HG02678 (cell line): ENCODE measurements around the gene NBPF10.
"Not testable (repeated sequence)": the region's sequence is repeated elsewhere in the genome, so short reads cannot be mapped to it uniquely, and the experiment has no call there.

Experiments
- ATAC-seq: cut with Tn5 transposase; IDR thresholded peaks from one replicate; pipeline ENCODE4 v1.9.1; 2021; ENCODE audit warnings: mild to moderate bottlenecking, moderate library complexity; ENCODE audit not compliant: unreplicated experiment

Gene NBPF10, protein sequence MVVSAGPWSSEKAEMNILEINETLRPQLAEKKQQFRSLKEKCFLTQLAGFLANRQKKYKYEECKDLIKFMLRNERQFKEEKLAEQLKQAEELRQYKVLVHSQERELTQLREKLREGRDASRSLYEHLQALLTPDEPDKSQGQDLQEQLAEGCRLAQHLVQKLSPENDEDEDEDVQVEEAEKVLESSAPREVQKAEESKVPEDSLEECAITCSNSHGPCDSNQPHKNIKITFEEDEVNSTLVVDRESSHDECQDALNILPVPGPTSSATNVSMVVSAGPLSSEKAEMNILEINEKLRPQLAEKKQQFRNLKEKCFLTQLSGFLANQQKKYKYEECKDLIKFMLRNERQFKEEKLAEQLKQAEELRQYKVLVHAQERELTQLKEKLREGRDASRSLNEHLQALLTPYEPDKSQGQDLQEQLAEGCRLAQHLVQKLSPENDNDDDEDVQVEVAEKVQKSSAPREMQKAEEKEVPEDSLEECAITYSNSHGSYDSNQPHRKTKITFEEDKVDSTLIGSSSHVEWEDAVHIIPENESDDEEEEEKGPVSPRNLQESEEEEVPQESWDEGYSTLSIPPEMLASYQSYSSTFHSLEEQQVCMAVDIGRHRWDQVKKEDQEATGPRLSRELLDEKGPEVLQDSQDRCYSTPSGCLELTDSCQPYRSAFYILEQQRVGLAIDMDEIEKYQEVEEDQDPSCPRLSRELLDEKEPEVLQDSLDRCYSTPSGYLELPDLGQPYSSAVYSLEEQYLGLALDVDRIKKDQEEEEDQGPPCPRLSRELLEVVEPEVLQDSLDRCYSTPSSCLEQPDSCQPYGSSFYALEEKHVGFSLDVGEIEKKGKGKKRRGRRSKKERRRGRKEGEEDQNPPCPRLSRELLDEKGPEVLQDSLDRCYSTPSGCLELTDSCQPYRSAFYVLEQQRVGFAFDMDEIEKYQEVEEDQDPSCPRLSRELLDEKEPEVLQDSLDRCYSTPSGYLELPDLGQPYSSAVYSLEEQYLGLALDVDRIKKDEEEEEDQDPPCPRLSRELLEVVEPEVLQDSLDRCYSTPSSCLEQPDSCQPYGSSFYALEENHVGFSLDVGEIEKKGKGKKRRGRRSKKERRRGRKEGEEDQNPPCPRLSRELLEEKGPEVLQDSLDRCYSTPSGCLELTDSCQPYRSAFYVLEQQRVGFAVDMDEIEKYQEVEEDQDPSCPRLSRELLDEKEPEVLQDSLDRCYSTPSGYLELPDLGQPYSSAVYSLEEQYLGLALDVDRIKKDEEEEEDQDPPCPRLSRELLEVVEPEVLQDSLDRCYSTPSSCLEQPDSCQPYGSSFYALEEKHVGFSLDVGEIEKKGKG (N-terminal part only)

DNA sequence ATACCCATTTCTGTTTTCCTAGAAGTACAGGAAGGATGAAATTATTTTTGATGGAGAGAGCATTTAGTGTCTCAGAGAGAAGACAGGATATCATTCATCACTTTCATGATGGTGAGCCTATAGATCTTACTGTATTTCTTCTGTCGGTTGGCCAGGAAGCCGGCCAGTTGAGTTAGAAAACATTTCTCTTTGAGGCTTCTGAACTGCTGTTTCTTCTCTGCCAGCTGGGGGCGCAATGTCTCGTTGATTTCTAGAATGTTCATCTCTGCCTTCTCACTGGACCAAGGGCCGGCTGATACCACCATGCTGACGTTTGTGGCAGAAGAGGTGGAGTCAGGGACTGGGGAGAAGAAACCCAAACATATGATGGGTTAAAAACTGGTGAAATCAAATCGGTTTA, at the start of gene NBPF10:
Gene NBPF10, minus strand, starts transcription at position 340 of the 400 bp plus-strand sequence. Its CDS starts 35 bp downstream, at position 305.
- not testable (repeated sequence) for ATAC-seq

DNA sequence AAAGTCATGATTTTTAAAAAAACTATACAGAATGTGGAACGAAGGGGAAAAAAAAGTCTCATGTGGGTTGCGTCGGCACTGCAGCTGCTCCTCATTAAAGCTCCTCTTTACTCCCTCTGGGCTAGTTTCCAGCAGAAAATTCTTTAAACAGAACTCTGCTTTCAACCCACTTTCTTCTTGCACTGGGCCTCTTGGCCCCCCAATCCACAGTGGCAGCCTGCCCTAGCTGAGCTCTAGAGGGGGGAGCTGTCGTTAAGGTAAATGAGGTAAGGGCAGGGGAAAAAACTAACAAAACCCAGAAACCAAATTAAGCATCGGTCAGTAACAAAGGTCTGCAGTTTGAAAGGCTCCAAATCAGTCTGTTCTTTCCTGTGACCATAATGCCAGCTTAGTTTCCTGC, 29.9 kb upstream of the NBPF10 start:
- ATAC-seq = not testable (repeated sequence)

DNA sequence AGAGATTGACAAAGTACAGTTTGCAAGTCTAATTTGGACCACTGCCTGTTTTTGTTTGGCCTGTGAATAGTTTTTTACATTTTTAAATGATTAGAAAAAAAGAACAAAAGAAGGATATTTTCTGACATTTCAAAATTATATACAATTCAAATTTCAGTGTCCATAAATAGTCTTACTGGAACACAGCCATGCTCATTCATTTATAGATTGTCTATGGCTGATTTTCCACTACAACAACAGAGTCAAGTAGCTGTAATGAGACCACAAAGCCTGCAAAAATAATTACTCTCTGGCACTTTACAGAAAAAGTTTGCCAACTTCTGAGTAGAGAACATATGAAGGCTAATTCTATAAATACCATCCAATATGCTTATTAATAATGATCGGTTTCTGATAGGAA, 23.1 kb upstream of the NBPF10 start:
- ATAC-seq = not testable (repeated sequence)

DNA sequence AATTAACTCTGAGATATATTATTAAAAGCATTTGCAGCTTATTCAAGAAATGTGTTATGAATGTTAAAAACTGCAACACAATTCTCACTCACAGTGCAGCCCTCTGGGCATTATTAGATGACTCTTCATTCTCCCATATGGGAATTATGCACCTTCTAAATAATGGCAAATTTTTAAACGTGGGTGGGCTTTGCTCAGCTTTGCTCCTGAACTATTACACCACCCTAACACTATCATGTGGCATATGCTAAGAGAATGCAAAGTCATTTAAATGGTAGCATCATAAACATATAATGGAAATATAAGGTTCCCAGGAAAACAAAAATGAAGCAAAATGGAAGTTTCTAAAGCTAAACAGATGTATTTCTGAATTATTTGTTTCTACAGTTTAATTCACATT, 22.7 kb upstream of the NBPF10 start:
- not testable (repeated sequence) for ATAC-seq
